RPMI7951 (cell line): Measurements from ENCODE around the gene ZNRF2. TPM values are rescaled to one million over a fixed set of nuclear protein-coding genes. Genes with fewer than 3 reads are reported as not detected.

ENCODE experiments used
- DNase-seq: peaks from one replicate; pipeline ENCODE4 v3.0.0-alpha.2; 2012; ENCODE audit warnings: low read depth
- total RNA-seq: library from RNA; depleted of rRNA; stranded (reverse); fragments of >200 nt; shearing (Covaris generic); gene quantifications from 2 replicates; pipeline ENCODE4 v1.2.3, GENCODE V29; 2014

The ZNRF2 gene
- total RNA-seq, 1 experiment from 2014 or later: 15.1 TPM

GRCh38 chr7:30321089-30321881, 36.9 kb downstream of the ZNRF2 start:
- DNase-seq: peak; percentile 29

GRCh38 chr7:30321882-30322192, 37.4 kb downstream of the ZNRF2 start:
- no peak for DNase-seq

- peak; percentile 40 for DNase-seq
Measured at GRCh38 chr7:30322271-30323005, 38.0 kb downstream of the ZNRF2 start.

GRCh38 chr7:30323006-30323355, 38.6 kb downstream of the ZNRF2 start:
- no peak for DNase-seq

GRCh38 chr7:30327813-30328212, 43.4 kb downstream of the ZNRF2 start:
- peak; percentile 47 for DNase-seq

- no peak for DNase-seq
Measured at GRCh38 chr7:30328381-30328780, 44.0 kb downstream of the ZNRF2 start.

- no peak for DNase-seq
Measured at GRCh38 chr7:30329716-30330115, 45.3 kb downstream of the ZNRF2 start.

GRCh38 chr7:30330134-30331111, 46.0 kb downstream of the ZNRF2 start:
- DNase-seq: peak; percentile 51

- DNase-seq: peak; percentile 34
Measured at GRCh38 chr7:30331338-30331737, 46.9 kb downstream of the ZNRF2 start.

GRCh38 chr7:30332549-30332948, 48.2 kb downstream of the ZNRF2 start:
- DNase-seq: no peak

- no peak for DNase-seq
Measured at GRCh38 chr7:30335763-30336487, 51.5 kb downstream of the ZNRF2 start.

- DNase-seq: no peak
Measured at GRCh38 chr7:30344513-30344912, 60.1 kb downstream of the ZNRF2 start.

- peak; percentile 9 for DNase-seq
Measured at GRCh38 chr7:30347226-30348082, 63.1 kb downstream of the ZNRF2 start.

- DNase-seq: peak; percentile 95
Measured at GRCh38 chr7:30348083-30348560, 63.7 kb downstream of the ZNRF2 start.

GRCh38 chr7:30349170-30349569, 64.8 kb downstream of the ZNRF2 start:
- DNase-seq: no peak

- no peak for DNase-seq
Measured at GRCh38 chr7:30349816-30350215, 65.4 kb downstream of the ZNRF2 start.

- no peak for DNase-seq
Measured at GRCh38 chr7:30351286-30351685, 66.9 kb downstream of the ZNRF2 start.

- no peak for DNase-seq
Measured at GRCh38 chr7:30351724-30352123, 67.3 kb downstream of the ZNRF2 start.

GRCh38 chr7:30352169-30352568, 67.8 kb downstream of the ZNRF2 start:
- no peak for DNase-seq

GRCh38 chr7:30353532-30353931, 69.1 kb downstream of the ZNRF2 start:
- DNase-seq: no peak
